C4-2B (cell line): ENCODE data around the gene GALNT7.

Source experiments
- CTCF ChIP-seq: fragments of 450-650 bp; conservative IDR thresholded peaks from 2 replicates; pipeline ENCODE4 v1.5.1; 2017; ENCODE audit warnings: mild to moderate bottlenecking
- ZFX ChIP-seq: fragments of 450-650 bp; IDR thresholded peaks from 2 replicates; pipeline ENCODE4 v1.6.1; 2017

- TF ChIP-seq CTCF (no peak), ZFX (no peak)
Measured at GRCh38 chr4:173280998-173281397, 112.4 kb downstream of the GALNT7 start.
